HepG2 (cell line): Measurements from ENCODE around the gene SLC19A3. TPM values are rescaled to one million over a fixed set of nuclear protein-coding genes. Genes with fewer than 3 reads are reported as not detected.
"Not testable (repeated sequence)": the region's sequence is repeated elsewhere in the genome, so short reads cannot be mapped to it uniquely, and the experiment has no call there.

Experiments used
- ATAC-seq: fragments of 200-7000 bp; cut with Tn5 transposase; 3 replicates; pipeline ENCODE4 v1.9.1; 2020; ENCODE audit warnings: mild to moderate bottlenecking, moderate library complexity
- BruUV-seq: library from RNA; stranded (reverse); fragments of 400-500 nt; replicated peaks from 2 replicates; lab custom pipeline; 2021; lab: Mats Ljungman, UMichigan
- CTCF ChIA-PET: fragments of 300-600 bp; formaldehyde crosslinking; extraction: SDS; loops from one replicate; lab custom pipeline; 2021; ENCODE audit warnings: low total read pairs, inconsistent platforms, low intra/inter-chr PET ratio; lab: Yijun Ruan, JAX
- POLR2A ChIA-PET: fragments of 350-600 bp; sonication (Branson Sonifier 250); formaldehyde crosslinking; loops from one replicate; lab custom pipeline; 2020; ENCODE audit warnings: antibody characterized with exemption, inconsistent platforms; lab: Yijun Ruan, JAX
- DNase-seq: peaks from one replicate; pipeline ENCODE4 v3.0.0-alpha.2; 2015; ENCODE audit warnings: low spot score
- FAIRE-seq: peaks from 3 replicates; lab custom pipeline; 2011; peaks lifted over from hg19 to GRCh38; lab: Jason Lieb, UNC
- H2AFZ ChIP-seq: one replicate; pipeline ENCODE4 v1.6.1; 2011; ENCODE audit warnings: low read length, inconsistent platforms
- H3K27ac ChIP-seq: fragments of 300-600 bp; 3 replicates; pipeline ENCODE4 v1.8.0; 2011; ENCODE audit warnings: mixed run types, mild to moderate bottlenecking, mixed read lengths, low read length, inconsistent platforms; ENCODE audit not compliant: insufficient read depth; ENCODE audit errors: extremely low read length
- H3K27me3 ChIP-seq, 2 experiments: fragments of 200-600 bp in 1 of 2; 2 replicates in 1 of 2; 3 replicates in 1 of 2; pipeline versions ENCODE4 v1.6.0 to v1.8.0; 2011; ENCODE audit warnings: low read length in 2 of 2, mild to moderate bottlenecking in 2 of 2, moderate library complexity in 2 of 2, inconsistent platforms in 1 of 2; ENCODE audit not compliant: insufficient read depth in 2 of 2, control insufficient read depth in 1 of 2
- H3K36me3 ChIP-seq, 2 experiments: fragments of 200-600 bp in 1 of 2; replicated peaks in 1 of 2; 2 replicates in 1 of 2; 3 replicates in 1 of 2; pipeline versions ENCODE4 v1.5.1 to v1.8.0; 2011; ENCODE audit warnings: low read length in 2 of 2, inconsistent platforms in 1 of 2; ENCODE audit not compliant: insufficient read depth in 2 of 2, control insufficient read depth in 1 of 2
- H3K4me1 ChIP-seq: 2 replicates; pipeline ENCODE4 v1.5.1; 2012; ENCODE audit warnings: low read length, inconsistent platforms; ENCODE audit not compliant: insufficient read depth
- H3K4me2 ChIP-seq: 2 replicates; pipeline ENCODE4 v1.6.0; 2011; ENCODE audit warnings: low read depth, low read length, inconsistent platforms
- H3K4me3 ChIP-seq, 3 experiments: fragments of 200-600 bp in 1 of 3; sonication (generic), shearing (Covaris generic) in 1 of 3; replicated peaks in 1 of 3; 2 replicates each; pipeline ENCODE4 v1.5.1; 2011 to 2016; ENCODE audit warnings: low read length in 3 of 3, inconsistent platforms in 2 of 3, low read depth in 2 of 3, mild to moderate bottlenecking in 2 of 3, control low read depth in 1 of 3, mixed read lengths in 1 of 3; ENCODE audit not compliant: insufficient read depth in 1 of 3
- H3K79me2 ChIP-seq: one replicate; pipeline ENCODE4 v1.6.1; 2011; ENCODE audit warnings: low read length, inconsistent platforms; ENCODE audit not compliant: insufficient read depth
- H3K9ac ChIP-seq: 2 replicates; pipeline ENCODE4 v1.6.0; 2011; ENCODE audit warnings: mild to moderate bottlenecking, low read depth, low read length, inconsistent platforms; ENCODE audit not compliant: insufficient read depth
- H3K9me3 ChIP-seq: 2 replicates; pipeline ENCODE4 v1.5.1; 2012; ENCODE audit warnings: mild to moderate bottlenecking, low read length
- H4K20me1 ChIP-seq: 2 replicates; pipeline ENCODE4 v1.6.0; 2011; ENCODE audit warnings: inconsistent platforms, mild to moderate bottlenecking, low read length, moderate library complexity; ENCODE audit not compliant: insufficient read depth
- AGO2 ChIP-seq: fragments of 200-400 bp; formaldehyde crosslinking; optimal IDR thresholded peaks from 2 replicates; pipeline ENCODE3; 2017; ENCODE audit warnings: mild to moderate bottlenecking, low read depth, low read length, moderate library complexity
- GFI1 ChIP-seq: sonication (generic); formaldehyde crosslinking; IDR thresholded peaks from 2 replicates; pipeline ENCODE4 v1.5.0; 2020; ENCODE audit warnings: missing genetic modification reagents, mild to moderate bottlenecking, borderline replicate concordance
- HIVEP1 ChIP-seq: sonication (generic); formaldehyde crosslinking; IDR thresholded peaks from 2 replicates; pipeline ENCODE4 v1.4.0; 2020; ENCODE audit warnings: mild to moderate bottlenecking, missing genetic modification reagents
- KLF9 ChIP-seq: IDR thresholded peaks from 2 replicates; pipeline ENCODE4 v1.6.1; 2016; ENCODE audit warnings: low read depth
- NFE2L2 ChIP-seq: fragments of 150-350 bp; IDR thresholded peaks from 2 replicates; pipeline ENCODE4 v1.6.1; 2014; ENCODE audit warnings: low read length
- SALL1 ChIP-seq: sonication (generic); formaldehyde crosslinking; IDR thresholded peaks from 2 replicates; pipeline ENCODE4 v1.8.0; 2022; ENCODE audit warnings: mild to moderate bottlenecking, missing genetic modification reagents
- YEATS4 ChIP-seq: sonication (generic); formaldehyde crosslinking; IDR thresholded peaks from 2 replicates; pipeline ENCODE4 v1.4.0; 2020; ENCODE audit warnings: missing genetic modification reagents, borderline replicate concordance
- ZFP36L2 ChIP-seq: sonication (generic); formaldehyde crosslinking; IDR thresholded peaks from 2 replicates; pipeline ENCODE4 v1.4.0; 2020; ENCODE audit warnings: missing genetic modification reagents
- ZNF432 ChIP-seq: sonication (generic); formaldehyde crosslinking; IDR thresholded peaks from 2 replicates; pipeline ENCODE4 v1.5.0; 2020; ENCODE audit warnings: missing genetic modification reagents, mild to moderate bottlenecking, borderline replicate concordance
- ZNF441 ChIP-seq: sonication (generic); formaldehyde crosslinking; IDR thresholded peaks from 2 replicates; pipeline ENCODE4 v1.7.0; 2021; ENCODE audit warnings: missing genetic modification reagents, borderline replicate concordance
- ZNF770 ChIP-seq: sonication (generic); formaldehyde crosslinking; IDR thresholded peaks from 2 replicates; pipeline ENCODE4 v1.5.0; 2020; ENCODE audit warnings: mild to moderate bottlenecking, missing genetic modification reagents
- ZSCAN31 ChIP-seq: sonication (generic); formaldehyde crosslinking; IDR thresholded peaks from 2 replicates; pipeline ENCODE4 v1.5.0; 2020; ENCODE audit warnings: low read depth, mild to moderate bottlenecking, missing genetic modification reagents
- WGBS: methylation state at CpG from one replicate; pipeline ENCODE4 v1.1.6; 2017; ENCODE audit warnings: low lambda C conversion rate; 5-methylcytosine and 5-hydroxymethylcytosine counted together
- in situ Hi-C: cut with HindIII; loops from 2 replicates; pipeline ENCODE4 v1.10.0; 2017; ENCODE audit warnings: low pct_unique_long_range_greater_than_20kb; ENCODE audit not compliant: extremely low pct_ligation_motif_present
- intact Hi-C: fragments of 100-400 bp; cut with micrococcal nuclease; formaldehyde crosslinking; loops from one replicate; pipeline ENCODE4 v1.10.0; 2022; ENCODE audit not compliant: unreplicated experiment
- polyA plus RNA-seq, 8 experiments: library from polyadenylated mRNA; depleted of rRNA in 3 of 8; stranded (reverse) in 7 of 8; unstranded in 1 of 8; fragments of >200 nt; fragmentation: Illumina TruSeq in 4 of 8; extraction: Trizol in 4 of 8; gene quantifications; 2 replicates each; pipeline versions ENCODE4 v1.2.1 to v1.2.3, GENCODE V29; 2011 to 2016; ENCODE audit warnings: low read depth in 4 of 8, missing spikeins in 1 of 8, mixed read lengths in 1 of 8; ENCODE audit not compliant: insufficient read depth in 1 of 8
- total RNA-seq, 5 experiments: library from RNA; depleted of rRNA; stranded (reverse); fragments of >200 nt; fragmentation: Illumina TruSeq; extraction: Trizol; gene quantifications; 2 replicates each; pipeline ENCODE4 v1.2.3, GENCODE V29; 2016; ENCODE audit warnings: low read depth in 1 of 5
- TF ChIP-seq, protein P1 (sequence below): sonication (generic); formaldehyde crosslinking; IDR thresholded peaks from 2 replicates; pipeline ENCODE4 v1.9.0; 2021; ENCODE audit warnings: missing genetic modification reagents, borderline replicate concordance
- TF ChIP-seq, protein P2 (sequence below): sonication (generic); formaldehyde crosslinking; IDR thresholded peaks from 2 replicates; pipeline ENCODE4 v1.5.0; 2020; ENCODE audit warnings: missing genetic modification reagents

The SLC19A3 gene
- total and polyA plus RNA-seq, 2 of the 13 experiments (the other 11 are each of a cell fraction or from before 2014, with no cell fraction given): 2.3 to 5.2 TPM

DNA sequence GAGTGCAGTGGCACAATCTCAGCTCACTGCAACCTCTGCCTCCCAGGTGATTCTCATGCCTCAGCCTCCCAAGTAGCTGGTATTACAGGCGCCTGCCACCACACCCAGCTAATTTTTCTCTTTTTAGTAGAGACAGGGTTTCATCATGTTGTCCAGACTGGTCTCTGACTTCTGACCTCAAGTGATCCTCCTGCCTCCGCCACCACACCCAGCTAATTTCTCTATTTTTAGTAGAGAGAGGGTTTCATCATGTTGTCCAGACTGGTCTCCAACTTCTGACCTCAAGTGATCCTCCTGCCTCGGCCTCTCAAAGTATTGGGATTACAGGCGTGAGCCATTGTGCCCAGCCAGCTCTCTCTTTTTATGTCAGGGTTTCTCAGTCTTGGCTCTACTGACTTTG lies 38.4 kb upstream of the SLC19A3 start:
- H3K27me3 ChIP-seq, intact Hi-C loops, H3K27ac ChIP-seq, POLR2A ChIA-PET, H3K36me3 ChIP-seq, H2AFZ ChIP-seq, ATAC-seq, H3K4me2 ChIP-seq, in situ Hi-C loops, H3K79me2 ChIP-seq, H3K4me3 ChIP-seq, FAIRE-seq, CTCF ChIA-PET, BruUV-seq, H3K9ac ChIP-seq, H4K20me1 ChIP-seq, DNase-seq, H3K9me3 ChIP-seq: not testable (repeated sequence)
- H3K4me1 ChIP-seq: peaks cover 35% of the 10 kb centered on the region
- WGBS: 72% methylated on average over 4 of the region's 4 CpGs
- peak; percentile 66 for TF ChIP-seq ZNF770

DNA sequence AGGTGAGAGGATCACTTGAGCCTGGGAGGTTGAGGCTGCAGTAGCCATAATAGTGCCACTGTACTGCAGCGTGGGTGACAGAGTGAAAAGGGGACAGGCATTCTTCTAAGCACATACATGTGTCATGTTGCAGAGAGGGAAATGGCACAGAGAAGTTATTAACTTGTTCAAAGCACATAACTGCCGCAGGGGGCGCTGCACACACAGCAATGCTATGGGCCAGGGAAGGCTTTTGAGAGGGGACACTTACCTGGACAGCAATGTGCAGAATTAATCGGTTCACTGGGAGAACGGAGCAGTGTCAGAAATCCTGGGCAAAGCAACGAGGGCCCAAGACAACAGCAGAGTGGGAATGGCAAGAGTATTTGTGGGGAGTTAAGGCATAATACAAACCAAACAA lies 30.3 kb upstream of the SLC19A3 start:
- DNase-seq (peak; percentile 63), ATAC-seq (peak; percentile 89), FAIRE-seq (no peak)
- no TSS peak for BruUV-seq
- in situ Hi-C loops (no loop called here), intact Hi-C loops (no loop called here)
- Histone ChIP-seq H3K27ac (no peak overlapping the region), H3K79me2 (no peaks in the 10 kb centered on the region), H3K9ac (no peak overlapping the region), H3K4me1 (peaks cover 28% of the 10 kb centered on the region), H3K36me3 (no peaks in the 10 kb centered on the region), H4K20me1 (no peaks in the 10 kb centered on the region), H2AFZ (no peak overlapping the region), H3K27me3 (peaks cover 0 to 9% of the 10 kb centered on the region in 2 experiments; a peak in 2 of 5 replicates), H3K4me3 (no peak overlapping the region), H3K9me3 (no peaks in the 10 kb centered on the region), H3K4me2 (no peak overlapping the region)
- 27% methylated on average over 6 of the region's 6 CpGs for WGBS
- CTCF ChIA-PET: interaction anchor here (1.6 to 1.8 kb wide), 2 partner anchors 18 to 136 kb away, joined by 4 to 6 read pairs; no protein-coding TSS in a partner anchor
- POLR2A ChIA-PET: no interaction called here
- TF ChIP-seq KLF9 (CRISPR knock-in tag): no peak
- TF ChIP-seq NFE2L2: no peak
- no peak for TF ChIP-seq ZNF441
- TF ChIP-seq, protein P1, sequence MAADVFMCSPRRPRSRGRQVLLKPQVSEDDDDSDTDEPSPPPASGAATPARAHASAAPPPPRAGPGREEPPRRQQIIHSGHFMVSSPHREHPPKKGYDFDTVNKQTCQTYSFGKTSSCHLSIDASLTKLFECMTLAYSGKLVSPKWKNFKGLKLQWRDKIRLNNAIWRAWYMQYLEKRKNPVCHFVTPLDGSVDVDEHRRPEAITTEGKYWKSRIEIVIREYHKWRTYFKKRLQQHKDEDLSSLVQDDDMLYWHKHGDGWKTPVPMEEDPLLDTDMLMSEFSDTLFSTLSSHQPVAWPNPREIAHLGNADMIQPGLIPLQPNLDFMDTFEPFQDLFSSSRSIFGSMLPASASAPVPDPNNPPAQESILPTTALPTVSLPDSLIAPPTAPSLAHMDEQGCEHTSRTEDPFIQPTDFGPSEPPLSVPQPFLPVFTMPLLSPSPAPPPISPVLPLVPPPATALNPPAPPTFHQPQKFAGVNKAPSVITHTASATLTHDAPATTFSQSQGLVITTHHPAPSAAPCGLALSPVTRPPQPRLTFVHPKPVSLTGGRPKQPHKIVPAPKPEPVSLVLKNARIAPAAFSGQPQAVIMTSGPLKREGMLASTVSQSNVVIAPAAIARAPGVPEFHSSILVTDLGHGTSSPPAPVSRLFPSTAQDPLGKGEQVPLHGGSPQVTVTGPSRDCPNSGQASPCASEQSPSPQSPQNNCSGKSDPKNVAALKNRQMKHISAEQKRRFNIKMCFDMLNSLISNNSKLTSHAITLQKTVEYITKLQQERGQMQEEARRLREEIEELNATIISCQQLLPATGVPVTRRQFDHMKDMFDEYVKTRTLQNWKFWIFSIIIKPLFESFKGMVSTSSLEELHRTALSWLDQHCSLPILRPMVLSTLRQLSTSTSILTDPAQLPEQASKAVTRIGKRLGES (CRISPR knock-in tag): no peak
- no peak for TF ChIP-seq YEATS4
- TF ChIP-seq, protein P2, sequence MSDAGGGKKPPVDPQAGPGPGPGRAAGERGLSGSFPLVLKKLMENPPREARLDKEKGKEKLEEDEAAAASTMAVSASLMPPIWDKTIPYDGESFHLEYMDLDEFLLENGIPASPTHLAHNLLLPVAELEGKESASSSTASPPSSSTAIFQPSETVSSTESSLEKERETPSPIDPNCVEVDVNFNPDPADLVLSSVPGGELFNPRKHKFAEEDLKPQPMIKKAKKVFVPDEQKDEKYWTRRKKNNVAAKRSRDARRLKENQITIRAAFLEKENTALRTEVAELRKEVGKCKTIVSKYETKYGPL (CRISPR knock-in tag): no peak
- TF ChIP-seq ZSCAN31 (CRISPR knock-in tag): no peak
- TF ChIP-seq GFI1 (CRISPR knock-in tag): no peak
- no peak for TF ChIP-seq AGO2
- TF ChIP-seq SALL1 (CRISPR knock-in tag): no peak
- TF ChIP-seq HIVEP1 (CRISPR knock-in tag): 0 out of 2 replicates have a peak, but pooled peaks have one; percentile 35
- no peak for TF ChIP-seq ZNF432 (CRISPR knock-in tag)
- no peak for TF ChIP-seq ZFP36L2 (CRISPR knock-in tag)
